Measurements from ENCODE around the gene TAMM41. TPM values are rescaled to one million over a fixed set of nuclear protein-coding genes. Genes with fewer than 3 reads are reported as not detected.

Gene TAMM41
- total RNA-seq, 1 donor from 2014 or later = 21.4 TPM

GRCh38 chr3:11814663-11815062, 32.0 kb downstream of the TAMM41 start:
- Mint-ChIP-seq H3K4me3 (ENCODE audit: unreplicated experiment) (no peak overlapping the region), H3K27me3 (ENCODE audit: unreplicated experiment) (no peaks in the 10 kb centered on the region), H3K9me3 (ENCODE audit: unreplicated experiment) (no peaks in the 10 kb centered on the region), H3K27ac (ENCODE audit: unreplicated experiment) (no peak overlapping the region), H3K36me3 (ENCODE audit: low read depth, unreplicated experiment) (peaks cover 9% of the 10 kb centered on the region), H3K4me1 (ENCODE audit: unreplicated experiment) (no peaks in the 10 kb centered on the region)
- DNase-seq (ENCODE audit: low spot score) = no peak
- no peak for TF ChIP-seq CTCF (IDR thresholded peaks at IDR 0.05; ENCODE audit: unreplicated experiment)

- no peak overlapping the region for H3K4me3 Mint-ChIP-seq (ENCODE audit: unreplicated experiment)
- peaks cover 24% of the 10 kb centered on the region for H3K36me3 Mint-ChIP-seq (ENCODE audit: low read depth, unreplicated experiment)
- peaks cover 2% of the 10 kb centered on the region for H3K27me3 Mint-ChIP-seq (ENCODE audit: unreplicated experiment)
Measured at GRCh38 chr3:11810276-11810675, 36.4 kb downstream of the TAMM41 start.

GRCh38 chr3:11808231-11808630, 38.5 kb downstream of the TAMM41 start:
- no peak for TF ChIP-seq CTCF (IDR thresholded peaks at IDR 0.05; ENCODE audit: unreplicated experiment)
- Mint-ChIP-seq H3K27ac (ENCODE audit: unreplicated experiment) (no peak overlapping the region), H3K4me3 (ENCODE audit: unreplicated experiment) (no peak overlapping the region), H3K9me3 (ENCODE audit: unreplicated experiment) (no peaks in the 10 kb centered on the region), H3K4me1 (ENCODE audit: unreplicated experiment) (no peaks in the 10 kb centered on the region), H3K27me3 (ENCODE audit: unreplicated experiment) (peaks cover 2% of the 10 kb centered on the region), H3K36me3 (ENCODE audit: low read depth, unreplicated experiment) (peaks cover 24% of the 10 kb centered on the region)
- DNase-seq (ENCODE audit: low spot score) = no peak

More at GRCh38 chr3:11810276-11810675, 36.4 kb downstream of the TAMM41 start:
- no peak for DNase-seq (ENCODE audit: low spot score)
- no peak overlapping the region for H3K27ac Mint-ChIP-seq (ENCODE audit: unreplicated experiment)
- H3K4me1 Mint-ChIP-seq (ENCODE audit: unreplicated experiment) = no peaks in the 10 kb centered on the region
- no peak for TF ChIP-seq CTCF (IDR thresholded peaks at IDR 0.05; ENCODE audit: unreplicated experiment)
- no peaks in the 10 kb centered on the region for H3K9me3 Mint-ChIP-seq (ENCODE audit: unreplicated experiment)

- no peak for DNase-seq (ENCODE audit: low spot score)
- Mint-ChIP-seq H3K9me3 (ENCODE audit: unreplicated experiment) (no peaks in the 10 kb centered on the region), H3K4me1 (ENCODE audit: unreplicated experiment) (no peaks in the 10 kb centered on the region), H3K36me3 (ENCODE audit: low read depth, unreplicated experiment) (peaks cover 25% of the 10 kb centered on the region), H3K27ac (ENCODE audit: unreplicated experiment) (no peak overlapping the region), H3K4me3 (ENCODE audit: unreplicated experiment) (no peak overlapping the region), H3K27me3 (ENCODE audit: unreplicated experiment) (peaks cover 2% of the 10 kb centered on the region)
- no peak for TF ChIP-seq CTCF (IDR thresholded peaks at IDR 0.05; ENCODE audit: unreplicated experiment)
Measured at GRCh38 chr3:11807686-11808085, 39.0 kb downstream of the TAMM41 start.

- Mint-ChIP-seq H3K4me1 (ENCODE audit: unreplicated experiment) (no peaks in the 10 kb centered on the region), H3K4me3 (ENCODE audit: unreplicated experiment) (no peak overlapping the region), H3K27ac (ENCODE audit: unreplicated experiment) (no peak overlapping the region), H3K9me3 (ENCODE audit: unreplicated experiment) (no peaks in the 10 kb centered on the region), H3K36me3 (ENCODE audit: low read depth, unreplicated experiment) (peaks cover 34% of the 10 kb centered on the region), H3K27me3 (ENCODE audit: unreplicated experiment) (peaks cover 3% of the 10 kb centered on the region)
- no peak for DNase-seq (ENCODE audit: low spot score)
- TF ChIP-seq CTCF (IDR thresholded peaks at IDR 0.05; ENCODE audit: unreplicated experiment) = no peak
Measured at GRCh38 chr3:11805716-11806115, 41.0 kb downstream of the TAMM41 start.
